ENCODE measurements around the gene HLA-DRA.

DNA sequence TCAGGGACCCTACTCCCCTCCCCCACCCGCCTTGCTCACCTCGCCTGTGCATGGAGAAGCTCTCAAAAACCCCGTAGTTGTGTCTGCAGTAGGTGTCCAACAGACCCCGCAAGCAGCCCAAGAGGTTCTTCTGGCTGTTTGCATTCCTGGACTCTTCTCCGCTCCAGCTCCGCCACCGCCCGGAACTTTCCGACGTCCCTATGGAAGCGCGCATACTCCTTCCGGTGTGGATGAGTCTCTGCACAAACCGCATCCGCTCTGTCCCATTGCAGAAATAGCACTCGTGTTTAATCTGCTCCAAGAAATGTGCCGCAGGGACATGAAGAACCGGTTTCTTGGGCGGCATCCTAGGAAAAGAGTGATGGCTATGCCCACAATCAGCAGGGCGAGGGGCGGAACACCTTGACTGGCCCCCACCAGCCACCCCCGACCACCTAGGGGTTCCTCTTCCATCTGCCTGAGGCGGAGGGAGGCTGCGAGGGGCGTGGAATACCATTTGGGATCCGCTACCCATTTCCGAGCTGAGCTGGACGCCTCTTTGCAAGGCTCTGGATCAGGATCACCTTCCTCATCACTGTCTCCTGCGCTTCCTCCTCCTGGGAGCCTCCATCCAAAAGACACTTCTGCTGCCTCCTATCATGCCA, 20.2 kb downstream of the HLA-DRA start:
- no peak for TF ChIP-seq MAX (IDR thresholded peaks at IDR 0.05; ENCODE audit: low read depth, low read length)
- no peak for TF ChIP-seq CTCF (IDR thresholded peaks at IDR 0.05; ENCODE audit: low read depth, low read length)
- no peak for TF ChIP-seq POLR2A (IDR thresholded peaks at IDR 0.05; ENCODE audit: extremely low read depth, insufficient read length)
- TF ChIP-seq MYC (IDR thresholded peaks at IDR 0.05; ENCODE audit: low read depth, low read length) = no peak

Data from NB4 (cell line).